Measurements from ENCODE around the gene SPOCK2.

- TF ChIP-seq SUZ12 (IDR thresholded peaks at IDR 0.05), result no peak
- no peak for TF ChIP-seq HDGF (IDR thresholded peaks at IDR 0.05; ENCODE audit: borderline replicate concordance)
- no peak for TF ChIP-seq ARNT (IDR thresholded peaks at IDR 0.05)
Measured at GRCh38 chr10:72122221-72122620, 33.9 kb upstream of the SPOCK2 start.

Measured in HEK293T (cell line).